Activated B cell treated with CpG ODN at 0.5 μM for 24 hours (primary cell): Measurements from ENCODE around the gene ELAVL4. TPM values are rescaled to one million over a fixed set of nuclear protein-coding genes. Genes with fewer than 3 reads are reported as not detected.

Experiments
- ATAC-seq: fragments of 200-7000 bp; cut with Tn5 transposase; one replicate; pipeline ENCODE4 v1.10.0; 2021; ENCODE audit warnings: low read depth, mild to moderate bottlenecking, moderate library complexity
- CTCF ChIA-PET: fragments of 350-600 bp; sonication (Branson Sonifier 250); formaldehyde crosslinking; loops from one replicate; lab custom pipeline; 2021; ENCODE audit warnings: antibody characterized with exemption; lab: Charles Lee
- POLR2A ChIA-PET: fragments of 350-600 bp; sonication (Branson Sonifier 250); formaldehyde crosslinking; loops from one replicate; lab custom pipeline; 2021; ENCODE audit warnings: antibody characterized with exemption; lab: Charles Lee
- DNase-seq: peaks from one replicate; pipeline ENCODE4 v3.0.0; 2022
- H3K27ac Mint-ChIP-seq: one replicate; pipeline ENCODE4 v1.8.0; 2020; ENCODE audit warnings: mixed read lengths
- H3K27me3 Mint-ChIP-seq: one replicate; pipeline ENCODE4 v1.8.0; 2021; ENCODE audit warnings: mixed read lengths
- H3K36me3 Mint-ChIP-seq: one replicate; pipeline ENCODE4 v1.8.0; 2021; ENCODE audit warnings: low read depth, mixed read lengths
- H3K4me1 Mint-ChIP-seq: one replicate; pipeline ENCODE4 v1.8.0; 2021; ENCODE audit warnings: mixed read lengths
- H3K4me3 Mint-ChIP-seq: one replicate; pipeline ENCODE4 v1.8.0; 2020; ENCODE audit warnings: mild to moderate bottlenecking, mixed read lengths
- H3K9me3 Mint-ChIP-seq: one replicate; pipeline ENCODE4 v1.8.0; 2020; ENCODE audit warnings: mixed read lengths
- CTCF ChIP-seq: fragments of 200-600 bp; IDR thresholded peaks from one replicate; pipeline ENCODE4 v1.8.0; 2022; ENCODE audit warnings: antibody characterized with exemption, mild to moderate bottlenecking
- intact Hi-C: fragments of 100-400 bp; cut with micrococcal nuclease; formaldehyde crosslinking; loops from one replicate; pipeline ENCODE4 v1.15.1; 2024
- total RNA-seq: library from RNA; stranded (reverse); gene quantifications from 2 replicates; pipeline ENCODE4 v1.2.3, GENCODE V29; 2022

ELAVL4 gene
- total RNA-seq, 1 donor from 2014 or later = not detected

GRCh38 chr1:50111503-50111902 is 2.8 kb downstream of the ELAVL4 start:
- no peaks in the 10 kb centered on the region for H3K36me3 Mint-ChIP-seq
- no peak for ATAC-seq
- H3K27ac Mint-ChIP-seq = no peak overlapping the region
- CTCF ChIA-PET = no interaction called here
- TF ChIP-seq CTCF = no peak
- peaks cover 52% of the 10 kb centered on the region for H3K27me3 Mint-ChIP-seq
- no peak overlapping the region for H3K4me3 Mint-ChIP-seq
- intact Hi-C loops = no loop called here
- H3K9me3 Mint-ChIP-seq = no peaks in the 10 kb centered on the region
- H3K4me1 Mint-ChIP-seq = peaks cover 17% of the 10 kb centered on the region
- POLR2A ChIA-PET = no interaction called here
- no peak for DNase-seq

- CTCF ChIA-PET = no interaction called here
- no peak for TF ChIP-seq CTCF
- ATAC-seq (no peak), DNase-seq (no peak)
- Mint-ChIP-seq H3K36me3 (no peaks in the 10 kb centered on the region), H3K27ac (no peak overlapping the region), H3K27me3 (peaks cover 50% of the 10 kb centered on the region), H3K9me3 (no peaks in the 10 kb centered on the region), H3K4me1 (peaks cover 17% of the 10 kb centered on the region), H3K4me3 (no peak overlapping the region)
- intact Hi-C loops = no loop called here
- POLR2A ChIA-PET = no interaction called here
Measured at GRCh38 chr1:50112193-50112592, 3.5 kb downstream of the ELAVL4 start.

- ChIA-PET POLR2A (no interaction called here), CTCF (no interaction called here)
- DNase-seq (no peak), ATAC-seq (no peak)
- Mint-ChIP-seq H3K27me3 (peaks cover 11% of the 10 kb centered on the region), H3K27ac (no peak overlapping the region), H3K4me3 (no peak overlapping the region), H3K36me3 (no peaks in the 10 kb centered on the region), H3K9me3 (no peaks in the 10 kb centered on the region), H3K4me1 (no peaks in the 10 kb centered on the region)
- TF ChIP-seq CTCF = no peak
- intact Hi-C loops = no loop called here
Measured at GRCh38 chr1:50123071-50123470, 14.4 kb downstream of the ELAVL4 start.

DNA sequence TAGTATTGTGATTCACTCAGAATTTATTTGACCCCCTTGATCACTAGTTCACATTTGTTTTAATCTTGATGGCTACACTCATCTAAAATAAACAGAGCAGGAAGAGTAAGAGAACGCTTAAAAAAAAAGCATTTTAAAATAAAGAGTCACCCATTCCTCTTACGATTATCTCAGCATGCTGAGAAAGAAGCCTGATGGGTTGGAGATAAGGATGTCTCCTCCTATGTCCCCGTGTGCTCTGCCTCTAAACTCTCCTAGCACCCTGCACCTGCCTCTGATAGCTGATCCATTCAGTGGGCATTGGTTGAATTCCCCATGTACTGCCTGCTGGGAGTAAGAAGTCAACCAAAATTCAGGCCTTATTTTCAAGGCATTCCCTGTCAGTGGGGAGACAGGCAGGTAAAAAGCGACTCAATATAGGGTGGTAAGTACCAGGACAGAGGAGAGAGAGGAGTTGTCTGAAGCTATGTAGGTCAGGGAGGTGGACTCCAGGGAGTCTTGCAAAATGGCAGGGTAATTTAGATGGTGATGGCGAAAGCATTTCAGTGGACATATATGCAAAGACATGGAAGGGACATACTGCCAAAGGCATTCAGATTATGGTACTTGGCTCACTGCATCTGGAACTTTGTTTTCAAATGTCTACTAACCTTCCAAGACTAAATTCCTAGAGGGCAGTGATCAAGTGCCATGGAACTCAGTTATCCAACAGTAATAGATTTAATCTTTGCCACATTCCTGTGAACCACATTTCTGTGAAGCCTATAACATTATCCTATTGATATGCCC is 18.4 kb downstream of the ELAVL4 start:
- POLR2A ChIA-PET = no interaction called here
- no peak overlapping the region for H3K27ac Mint-ChIP-seq
- no peaks in the 10 kb centered on the region for H3K9me3 Mint-ChIP-seq
- DNase-seq (no peak), ATAC-seq (no peak)
- no peaks in the 10 kb centered on the region for H3K36me3 Mint-ChIP-seq
- TF ChIP-seq CTCF = no peak
- H3K27me3 Mint-ChIP-seq = peaks cover 18% of the 10 kb centered on the region
- CTCF ChIA-PET = no interaction called here
- no peaks in the 10 kb centered on the region for H3K4me1 Mint-ChIP-seq
- no peak overlapping the region for H3K4me3 Mint-ChIP-seq
- intact Hi-C loops = no loop called here

- ChIA-PET CTCF (no interaction called here), POLR2A (no interaction called here)
- no peaks in the 10 kb centered on the region for H3K9me3 Mint-ChIP-seq
- no peak overlapping the region for H3K27ac Mint-ChIP-seq
- intact Hi-C loops = no loop called here
- DNase-seq (no peak), ATAC-seq (no peak)
- H3K4me3 Mint-ChIP-seq = no peak overlapping the region
- no peaks in the 10 kb centered on the region for H3K4me1 Mint-ChIP-seq
- peaks cover 14% of the 10 kb centered on the region for H3K27me3 Mint-ChIP-seq
- no peak for TF ChIP-seq CTCF
- H3K36me3 Mint-ChIP-seq = no peaks in the 10 kb centered on the region
Measured at GRCh38 chr1:50129201-50129600, 20.5 kb downstream of the ELAVL4 start.
